Activated T-helper 17 cell treated with anti-CD3 and anti-CD28 coated beads, Interleukin-2, amount 50 U/mL, for 72 hours (primary cell): ENCODE results near the gene SLC5A1. TPM values are rescaled to one million over a fixed set of nuclear protein-coding genes. Genes with fewer than 3 reads are reported as not detected.
"Not testable (repeated sequence)": the region's sequence is repeated elsewhere in the genome, so short reads cannot be mapped to it uniquely, and the experiment has no call there.

ENCODE experiments used
- ATAC-seq: fragments of 150-1000 bp; cut with Tn5 transposase; replicated peaks from 2 replicates; pipeline ENCODE4 v1.10.0; 2021; ENCODE audit warnings: mild to moderate bottlenecking, moderate library complexity
- H3K27ac Mint-ChIP-seq: one replicate; pipeline ENCODE4 v1.8.0; 2022; ENCODE audit warnings: mixed read lengths
- H3K27me3 Mint-ChIP-seq: one replicate; pipeline ENCODE4 v1.8.0; 2022; ENCODE audit warnings: mixed read lengths
- H3K36me3 Mint-ChIP-seq: one replicate; pipeline ENCODE4 v1.8.0; 2022; ENCODE audit warnings: low read depth, mild to moderate bottlenecking, mixed read lengths
- H3K4me1 Mint-ChIP-seq: one replicate; pipeline ENCODE4 v1.8.0; 2022; ENCODE audit warnings: mixed read lengths
- H3K4me3 Mint-ChIP-seq: one replicate; pipeline ENCODE4 v1.8.0; 2022; ENCODE audit warnings: mild to moderate bottlenecking, mixed read lengths
- H3K9me3 Mint-ChIP-seq: one replicate; pipeline ENCODE4 v1.8.0; 2022; ENCODE audit warnings: mixed read lengths
- total RNA-seq, 2 donors: library from RNA; stranded (reverse); gene quantifications; one replicate each; pipeline ENCODE4 v1.2.3, GENCODE V29; 2022

SLC5A1 gene
- total RNA-seq, 2 donors from 2014 or later, result not detected

DNA sequence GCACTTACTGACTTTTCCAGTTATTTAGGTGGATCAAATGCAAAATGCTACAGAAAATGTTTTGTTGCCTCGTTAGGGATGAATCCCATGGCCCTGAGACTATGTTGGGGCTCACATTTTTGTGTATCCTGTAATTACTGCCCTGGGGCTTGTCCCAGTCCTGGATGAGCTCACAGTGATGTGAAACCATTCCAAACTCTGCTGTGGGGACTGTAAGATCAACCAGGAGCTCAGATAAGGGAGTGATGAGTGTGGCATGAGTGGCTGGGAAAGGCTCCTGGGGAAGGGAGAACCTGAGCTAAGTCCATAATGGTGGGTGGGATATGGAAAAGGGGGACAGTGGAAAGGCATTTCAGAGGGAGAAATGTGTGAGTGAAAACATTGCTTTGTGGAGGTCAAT, 54.0 kb downstream of the SLC5A1 start:
- H3K4me3 Mint-ChIP-seq, result no peak overlapping the region
- peaks cover 8% of the 10 kb centered on the region for H3K4me1 Mint-ChIP-seq
- no peak overlapping the region for H3K27ac Mint-ChIP-seq
- peaks cover 6% of the 10 kb centered on the region for H3K27me3 Mint-ChIP-seq
- no peaks in the 10 kb centered on the region for H3K36me3 Mint-ChIP-seq
- no peaks in the 10 kb centered on the region for H3K9me3 Mint-ChIP-seq
- no peak for ATAC-seq

DNA sequence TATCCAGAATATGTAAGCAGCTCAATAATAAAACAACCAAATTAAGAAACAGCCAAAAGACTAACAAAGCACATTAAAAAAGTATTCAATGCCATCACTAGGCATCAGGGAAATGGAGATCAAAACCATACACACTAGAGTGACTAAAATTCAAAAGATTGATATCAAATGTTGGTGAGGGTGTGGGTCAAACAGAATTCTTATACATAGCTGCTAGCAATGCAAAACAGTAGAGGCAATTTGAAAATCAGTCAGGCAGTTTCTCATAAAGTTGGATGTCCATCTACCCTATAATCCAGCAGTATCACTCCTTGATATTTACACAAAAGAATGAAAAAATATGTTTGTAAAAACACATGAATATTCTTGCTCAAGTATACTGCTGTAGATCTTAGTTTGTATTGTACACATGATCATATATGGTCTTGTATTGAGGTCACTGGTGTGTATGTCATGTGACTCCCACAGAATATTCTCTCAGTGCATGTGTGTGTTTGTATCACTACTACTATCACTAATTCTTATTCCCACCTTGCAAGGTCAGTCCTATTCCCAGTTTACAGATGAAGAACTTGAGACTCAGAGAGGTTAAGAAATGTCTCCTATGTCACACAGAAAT, 54.9 kb downstream of the SLC5A1 start:
- no peak for ATAC-seq
- peaks cover 6% of the 10 kb centered on the region for H3K27me3 Mint-ChIP-seq
- no peak overlapping the region for H3K27ac Mint-ChIP-seq
- no peak overlapping the region for H3K4me3 Mint-ChIP-seq
- no peaks in the 10 kb centered on the region for H3K9me3 Mint-ChIP-seq
- H3K4me1 Mint-ChIP-seq, result peaks cover 8% of the 10 kb centered on the region
- no peaks in the 10 kb centered on the region for H3K36me3 Mint-ChIP-seq

DNA sequence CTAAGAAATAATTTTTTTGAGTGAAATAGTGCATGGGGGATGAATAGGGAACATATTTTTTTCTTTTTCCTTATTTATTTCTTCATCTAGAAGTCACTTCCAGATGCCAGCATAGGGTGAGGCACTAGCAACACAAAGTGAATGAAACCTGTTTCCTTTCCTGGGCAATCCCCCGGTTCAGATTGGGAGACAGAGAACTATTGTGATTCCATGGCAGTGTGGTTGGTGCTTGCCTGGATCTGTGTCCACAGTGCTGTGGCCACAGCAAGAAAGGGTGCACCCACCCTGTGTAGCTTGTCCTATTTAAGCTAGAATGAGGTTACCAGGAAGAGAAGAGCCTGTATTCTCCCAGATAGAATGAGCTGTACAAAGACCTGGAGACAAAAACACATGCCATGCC, 57.6 kb downstream of the SLC5A1 start:
- H3K27ac Mint-ChIP-seq, result no peak overlapping the region
- no peaks in the 10 kb centered on the region for H3K4me1 Mint-ChIP-seq
- no peak for ATAC-seq
- no peaks in the 10 kb centered on the region for H3K9me3 Mint-ChIP-seq
- no peak overlapping the region for H3K4me3 Mint-ChIP-seq
- H3K27me3 Mint-ChIP-seq, result peaks cover 9% of the 10 kb centered on the region
- H3K36me3 Mint-ChIP-seq, result no peaks in the 10 kb centered on the region

DNA sequence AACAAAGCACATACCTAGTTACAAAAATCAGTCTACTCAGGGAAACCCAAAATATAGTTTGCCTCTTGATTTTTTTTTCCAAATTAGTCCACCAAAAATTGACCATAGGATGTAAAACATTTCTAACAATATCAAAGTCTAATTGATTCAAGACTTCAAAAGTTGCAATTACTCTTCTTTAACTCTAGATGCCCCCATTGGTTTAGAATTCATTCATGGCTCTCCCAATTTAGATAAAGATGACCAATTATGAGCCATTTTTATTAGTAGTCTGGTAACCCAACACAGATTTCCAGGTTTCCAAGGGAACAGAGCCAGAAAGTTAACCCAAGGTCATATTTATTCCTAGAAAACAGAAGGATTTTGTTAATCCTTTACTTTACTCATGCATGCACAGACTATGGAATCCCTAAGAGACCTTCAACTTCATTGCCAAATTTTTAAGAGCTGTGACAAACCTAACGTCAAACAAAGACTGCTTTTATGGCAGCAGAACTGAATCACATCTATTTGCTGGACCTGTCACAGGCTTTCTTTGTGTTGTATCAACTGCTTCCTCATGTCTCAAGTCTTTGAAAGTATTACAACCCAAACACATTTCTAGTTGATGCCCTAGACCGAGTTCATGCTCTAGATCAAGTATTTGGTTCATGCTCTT, 60.7 kb downstream of the SLC5A1 start:
- ATAC-seq, result no peak
- H3K36me3 Mint-ChIP-seq, result no peaks in the 10 kb centered on the region
- no peaks in the 10 kb centered on the region for H3K4me1 Mint-ChIP-seq
- H3K4me3 Mint-ChIP-seq, result no peak overlapping the region
- no peak overlapping the region for H3K27ac Mint-ChIP-seq
- no peaks in the 10 kb centered on the region for H3K9me3 Mint-ChIP-seq
- peaks cover 13% of the 10 kb centered on the region for H3K27me3 Mint-ChIP-seq

DNA sequence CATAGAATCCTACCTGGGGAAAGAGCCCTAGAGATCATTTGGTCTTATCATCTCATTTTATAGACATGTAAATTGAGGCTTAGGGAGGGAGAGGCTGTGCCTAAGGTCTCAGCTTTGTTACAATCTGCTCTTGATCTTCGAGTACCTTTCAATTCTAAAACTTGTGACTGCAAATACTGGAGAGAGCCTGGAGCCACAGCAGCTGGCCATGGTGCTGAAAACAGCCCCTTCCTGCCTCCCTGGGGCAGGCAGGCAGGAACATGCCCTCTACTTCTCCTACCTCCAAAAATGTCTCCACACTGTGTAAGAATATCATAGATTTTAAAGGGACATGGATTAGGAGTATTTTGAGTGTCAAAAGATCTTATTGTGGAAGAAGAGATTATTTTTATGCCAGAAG, 63.9 kb downstream of the SLC5A1 start:
- Mint-ChIP-seq H3K27me3 (peaks cover 19% of the 10 kb centered on the region), H3K4me1 (no peaks in the 10 kb centered on the region), H3K9me3 (no peaks in the 10 kb centered on the region), H3K27ac (no peak overlapping the region), H3K36me3 (no peaks in the 10 kb centered on the region), H3K4me3 (no peak overlapping the region)
- ATAC-seq, result no peak

DNA sequence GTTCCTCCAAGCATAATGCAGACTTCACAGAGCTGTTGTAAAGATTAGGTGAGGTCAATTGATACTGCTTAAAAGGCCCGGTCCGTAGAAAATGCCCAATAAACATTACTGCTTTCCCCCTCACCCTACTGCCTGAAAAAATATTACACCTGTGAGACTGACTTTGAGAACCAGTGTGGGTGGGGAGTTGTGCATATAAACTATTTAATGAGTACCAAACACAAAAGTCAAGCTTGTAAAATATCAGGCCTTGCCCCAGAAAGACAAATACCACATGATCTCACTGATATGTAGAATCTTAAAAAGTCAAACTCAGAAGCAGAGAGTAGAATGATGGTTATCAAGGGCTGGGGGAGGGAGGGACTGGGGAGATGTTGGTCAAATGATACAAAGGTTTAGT, 69.3 kb downstream of the SLC5A1 start:
- Mint-ChIP-seq H3K36me3 (no peaks in the 10 kb centered on the region), H3K4me3 (no peak overlapping the region), H3K4me1 (no peaks in the 10 kb centered on the region), H3K9me3 (no peaks in the 10 kb centered on the region), H3K27me3 (peaks cover 18% of the 10 kb centered on the region), H3K27ac (no peak overlapping the region)
- no peak for ATAC-seq

DNA sequence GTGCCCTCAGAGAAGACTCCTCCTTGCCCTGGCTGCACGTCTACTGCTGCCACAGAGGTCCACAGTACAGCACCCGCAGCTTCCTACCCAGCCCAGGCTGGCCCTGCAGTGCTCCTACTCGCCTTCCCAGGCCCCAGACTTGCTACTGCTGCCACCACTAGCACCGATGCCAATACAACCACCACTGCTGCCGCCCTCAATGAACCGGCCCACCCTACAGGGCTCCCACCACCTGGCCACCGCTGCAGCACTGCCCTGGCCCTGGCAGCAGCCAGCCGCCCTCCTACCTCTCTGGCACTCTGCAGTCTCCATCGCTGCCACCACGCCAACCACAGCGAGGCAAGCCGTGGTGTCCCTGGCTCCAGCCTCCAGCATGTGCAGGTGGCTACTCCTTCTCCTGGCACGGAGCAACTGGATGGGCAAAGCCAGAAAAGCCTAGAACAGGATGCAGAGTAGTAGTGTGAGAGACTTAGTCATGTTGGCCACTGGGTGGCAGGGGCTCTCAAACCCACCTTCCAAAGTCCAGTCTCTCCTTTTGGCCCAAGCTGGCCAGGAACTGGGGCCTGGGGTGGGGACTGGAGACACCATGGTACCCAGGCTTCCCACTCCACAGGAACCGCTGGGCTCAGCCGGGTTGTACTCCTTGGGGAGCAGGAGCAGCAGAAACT, 76.6 kb downstream of the SLC5A1 start:
- no peak overlapping the region for H3K27ac Mint-ChIP-seq
- peaks cover 7% of the 10 kb centered on the region for H3K4me1 Mint-ChIP-seq
- H3K9me3 Mint-ChIP-seq, result no peaks in the 10 kb centered on the region
- H3K27me3 Mint-ChIP-seq, result peaks cover 6% of the 10 kb centered on the region
- no peak overlapping the region for H3K4me3 Mint-ChIP-seq
- no peak for ATAC-seq
- no peaks in the 10 kb centered on the region for H3K36me3 Mint-ChIP-seq

DNA sequence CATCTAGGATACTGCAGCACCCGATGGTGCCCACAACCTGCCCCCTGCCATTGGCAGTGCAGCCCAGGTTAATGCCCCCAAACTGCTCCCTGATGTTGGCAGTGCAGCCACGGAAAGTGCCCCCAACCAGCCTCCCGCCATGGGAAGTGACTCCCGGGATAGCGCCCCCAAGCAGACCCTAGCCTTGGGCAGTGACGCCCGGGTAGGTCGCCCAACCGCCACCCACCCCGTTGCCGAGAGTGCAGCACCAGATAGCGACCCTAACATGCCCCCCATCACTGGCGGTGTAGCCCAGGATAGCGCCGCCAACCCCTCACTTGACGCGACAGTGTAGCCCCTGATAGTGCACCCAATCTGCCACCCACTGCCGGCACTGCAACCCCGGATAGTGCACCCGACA, 77.5 kb downstream of the SLC5A1 start:
- peaks cover 6% of the 10 kb centered on the region for H3K27me3 Mint-ChIP-seq
- no peaks in the 10 kb centered on the region for H3K9me3 Mint-ChIP-seq
- no peaks in the 10 kb centered on the region for H3K36me3 Mint-ChIP-seq
- H3K4me3 Mint-ChIP-seq, result no peak overlapping the region
- no peak overlapping the region for H3K27ac Mint-ChIP-seq
- ATAC-seq, result no peak
- H3K4me1 Mint-ChIP-seq, result peaks cover 7% of the 10 kb centered on the region

DNA sequence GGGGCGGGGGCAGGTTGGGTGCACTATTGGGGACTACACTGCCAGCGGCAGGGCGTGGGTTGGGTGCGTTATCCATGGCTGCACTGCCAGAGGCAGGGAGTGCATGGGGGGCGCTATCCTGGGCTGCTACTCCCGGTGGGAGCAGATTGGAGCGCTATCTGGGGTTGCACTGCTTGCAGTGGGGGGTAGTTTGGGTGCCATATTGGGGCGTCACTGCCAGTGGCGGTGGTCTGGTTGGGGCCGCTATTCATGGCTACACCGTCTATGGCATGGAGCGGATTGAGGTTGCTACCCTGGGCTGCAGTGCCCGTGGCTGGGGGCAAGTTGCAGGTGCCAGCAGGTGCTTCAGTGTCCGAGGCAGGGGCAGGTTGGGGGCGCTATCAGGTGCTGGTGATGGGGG, 79.8 kb downstream of the SLC5A1 start:
- no peaks in the 10 kb centered on the region for H3K27me3 Mint-ChIP-seq
- no peak overlapping the region for H3K4me3 Mint-ChIP-seq
- no peak overlapping the region for H3K27ac Mint-ChIP-seq
- no peaks in the 10 kb centered on the region for H3K9me3 Mint-ChIP-seq
- peaks cover 7% of the 10 kb centered on the region for H3K4me1 Mint-ChIP-seq
- H3K36me3 Mint-ChIP-seq, result no peaks in the 10 kb centered on the region
- ATAC-seq, result no peak

DNA sequence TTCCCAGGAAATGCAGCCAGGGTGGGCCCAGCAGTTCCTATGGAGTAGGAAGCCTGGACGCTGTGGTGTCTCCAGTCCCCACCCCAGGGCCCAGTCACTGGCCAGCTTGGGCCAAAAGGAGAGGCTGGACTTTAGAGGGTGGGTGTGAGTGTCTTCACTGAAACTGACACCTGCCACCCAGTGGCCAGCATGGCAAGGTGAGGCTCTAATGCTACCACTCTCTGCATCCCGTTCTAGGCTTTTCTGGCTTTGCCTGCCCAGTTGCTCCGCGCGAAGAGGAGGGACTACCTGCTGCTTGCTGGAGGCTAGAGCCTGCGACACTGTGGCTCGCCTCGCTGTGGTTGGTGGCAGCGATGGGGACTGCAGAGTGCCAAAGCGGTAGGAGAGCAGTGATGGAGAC, 80.6 kb downstream of the SLC5A1 start:
- H3K9me3 Mint-ChIP-seq, result no peaks in the 10 kb centered on the region
- ATAC-seq, result no peak
- no peak overlapping the region for H3K4me3 Mint-ChIP-seq

DNA sequence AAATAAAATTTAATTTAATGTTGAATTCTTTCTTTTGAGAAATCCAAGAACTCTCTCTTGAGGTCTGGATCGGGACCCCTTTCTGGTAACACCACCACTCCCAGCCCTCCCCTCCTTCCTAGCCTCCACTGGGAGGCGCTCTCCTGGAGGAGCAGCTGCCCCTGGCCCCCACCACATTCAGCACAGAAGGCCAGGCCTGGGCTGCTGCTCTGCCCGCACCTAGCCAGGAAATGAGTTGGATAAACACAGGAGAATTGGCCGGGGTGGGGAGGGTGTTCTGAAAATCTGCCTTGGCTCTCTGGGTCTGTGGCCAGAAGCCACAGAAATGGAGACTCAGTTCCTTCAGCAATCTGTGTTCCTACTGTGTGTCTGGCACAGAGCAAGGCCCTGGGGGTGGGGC, 84.8 kb downstream of the SLC5A1 start:
- Mint-ChIP-seq H3K4me1 (peaks cover 14% of the 10 kb centered on the region), H3K4me3 (no peak overlapping the region), H3K9me3 (no peaks in the 10 kb centered on the region), H3K36me3 (no peaks in the 10 kb centered on the region), H3K27me3 (no peaks in the 10 kb centered on the region), H3K27ac (no peak overlapping the region)
- ATAC-seq, result no peak

More for the DNA sequence above, 80.6 kb downstream of the SLC5A1 start:
- Mint-ChIP-seq H3K36me3 (no peaks in the 10 kb centered on the region), H3K27ac (no peak overlapping the region), H3K4me1 (peaks cover 7% of the 10 kb centered on the region), H3K27me3 (no peaks in the 10 kb centered on the region)

DNA sequence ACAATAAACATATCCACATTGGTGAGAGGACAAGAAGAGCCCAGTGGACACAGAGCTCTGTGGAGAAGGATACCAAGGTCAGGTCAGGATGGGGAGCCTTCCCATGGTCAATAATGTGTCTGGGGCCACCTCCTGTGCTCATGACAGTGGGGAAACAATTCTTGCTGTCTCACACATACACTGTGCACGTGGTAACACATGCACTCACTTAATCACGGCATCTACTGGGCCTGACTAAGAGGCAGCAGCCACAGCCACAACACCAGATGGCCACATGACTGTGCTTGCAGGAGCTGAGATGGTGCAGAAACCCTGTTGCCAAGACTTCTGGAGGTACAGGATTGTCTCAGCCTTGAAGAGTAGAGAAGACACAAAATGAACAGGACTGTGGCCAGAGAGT, 87.4 kb downstream of the SLC5A1 start:
- Mint-ChIP-seq H3K36me3 (no peaks in the 10 kb centered on the region), H3K9me3 (no peaks in the 10 kb centered on the region), H3K27ac (no peak overlapping the region), H3K27me3 (no peaks in the 10 kb centered on the region), H3K4me3 (no peak overlapping the region), H3K4me1 (peaks cover 11% of the 10 kb centered on the region)
- no peak for ATAC-seq

DNA sequence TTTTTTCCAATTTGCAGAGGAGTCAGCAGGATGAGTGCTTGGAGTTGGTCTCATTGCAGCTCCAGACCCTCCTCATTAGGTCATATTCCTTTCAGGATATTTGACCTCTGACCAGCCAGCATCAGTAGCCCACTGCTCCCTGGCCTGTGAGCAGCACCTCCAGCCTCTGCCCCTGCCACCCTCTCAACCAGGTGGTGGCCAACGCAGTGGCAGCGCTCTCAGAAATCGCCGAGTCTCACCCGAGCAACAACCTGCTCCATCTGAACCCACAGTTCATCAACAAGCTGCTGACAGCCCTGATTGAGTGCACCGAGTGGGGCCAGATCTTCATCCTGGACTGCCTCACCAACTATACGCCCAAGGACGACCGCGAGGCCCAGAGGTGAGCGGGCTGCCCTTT, 89.1 kb downstream of the SLC5A1 start:
- no peaks in the 10 kb centered on the region for H3K27me3 Mint-ChIP-seq
- H3K4me1 Mint-ChIP-seq, result peaks cover 11% of the 10 kb centered on the region
- no peak overlapping the region for H3K4me3 Mint-ChIP-seq
- ATAC-seq, result no peak
- H3K9me3 Mint-ChIP-seq, result no peaks in the 10 kb centered on the region
- no peaks in the 10 kb centered on the region for H3K36me3 Mint-ChIP-seq
- H3K27ac Mint-ChIP-seq, result no peak overlapping the region

DNA sequence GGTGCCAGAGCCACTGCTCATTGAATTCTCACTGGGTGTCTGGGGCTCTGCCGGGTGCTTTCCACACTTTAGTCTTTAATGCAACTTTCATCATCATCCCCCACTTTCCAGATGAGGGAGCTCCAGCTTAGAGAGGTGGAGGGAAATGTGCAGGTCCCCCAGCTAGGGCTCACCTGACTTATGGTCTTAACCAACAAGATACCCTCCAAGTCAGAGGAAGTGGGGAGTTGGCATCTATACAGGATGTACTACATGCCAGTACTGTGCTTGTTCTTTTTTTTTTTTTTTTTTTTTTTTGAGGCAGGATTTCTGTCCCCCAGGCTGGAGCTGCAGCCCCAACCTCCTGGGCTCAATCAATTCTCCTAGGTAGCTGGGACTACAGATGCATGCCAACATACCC, 89.7 kb downstream of the SLC5A1 start:
- peaks cover 2% of the 10 kb centered on the region for H3K36me3 Mint-ChIP-seq
- peaks cover 17% of the 10 kb centered on the region for H3K4me1 Mint-ChIP-seq
- H3K9me3 Mint-ChIP-seq, result no peaks in the 10 kb centered on the region
- no peak overlapping the region for H3K4me3 Mint-ChIP-seq
- H3K27me3 Mint-ChIP-seq, result no peaks in the 10 kb centered on the region
- no peak overlapping the region for H3K27ac Mint-ChIP-seq
- ATAC-seq, result no peak

DNA sequence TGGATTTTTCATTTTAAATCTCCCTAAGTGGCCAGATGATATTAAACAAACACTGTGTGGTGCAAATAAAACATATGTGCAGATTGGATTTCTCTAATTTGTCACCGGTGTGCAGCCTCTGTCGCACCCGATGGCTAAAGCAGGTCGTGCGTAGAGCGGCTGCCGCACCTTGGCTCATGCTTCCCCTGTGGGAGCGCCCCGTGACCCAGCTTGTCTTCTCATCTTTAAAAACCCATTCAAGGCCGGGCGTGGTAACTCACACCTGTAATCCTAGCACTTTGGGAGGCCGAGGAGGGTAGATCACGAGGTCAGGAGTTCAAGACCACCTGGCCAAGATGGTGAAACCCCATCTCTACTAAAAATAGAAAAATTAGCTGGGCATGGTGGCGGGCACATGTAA, 91.7 kb downstream of the SLC5A1 start:
- H3K36me3 Mint-ChIP-seq, result not testable (repeated sequence)

More for the DNA sequence above, 91.7 kb downstream of the SLC5A1 start:
- H3K9me3 Mint-ChIP-seq, H3K27me3 Mint-ChIP-seq, ATAC-seq, H3K27ac Mint-ChIP-seq, H3K4me3 Mint-ChIP-seq: not testable (repeated sequence)
- H3K4me1 Mint-ChIP-seq, result peaks cover 15% of the 10 kb centered on the region
